Activated T-cell treated with anti-CD3 and anti-CD28 coated beads for 24 hours (primary cell): ENCODE results near the gene FOXA1.

ENCODE experiments used
- DNase-seq: peaks from one replicate; pipeline ENCODE4 v3.0.0-alpha.2; 2020; ENCODE audit warnings: low read depth

FOXA1 gene

GRCh38 chr14:37594971-37595808, at the start of gene FOXA1, which contains the start of gene TTC6:
Gene FOXA1, minus strand, starts transcription at chr14:37595249. Its CDS starts 277 bp downstream, at chr14:37594972.
Gene TTC6, plus strand, starts transcription at chr14:37595629. Its CDS starts 26,436 bp downstream, at chr14:37622065.
- no peak for DNase-seq

GRCh38 chr14:37643701-37644100, 48.7 kb upstream of the FOXA1 start:
- DNase-seq = no peak

- no peak for DNase-seq
Measured at GRCh38 chr14:37642125-37642524, 47.1 kb upstream of the FOXA1 start.

- DNase-seq = no peak
Measured at GRCh38 chr14:37641117-37641516, 46.1 kb upstream of the FOXA1 start.

- DNase-seq = no peak
Measured at GRCh38 chr14:37638599-37638998, 43.5 kb upstream of the FOXA1 start.

- DNase-seq = no peak
Measured at GRCh38 chr14:37637341-37637740, 42.3 kb upstream of the FOXA1 start.

GRCh38 chr14:37625597-37626595, 30.8 kb upstream of the FOXA1 start:
- no peak for DNase-seq

- DNase-seq = no peak
Measured at GRCh38 chr14:37623971-37624370, 28.9 kb upstream of the FOXA1 start.

- no peak for DNase-seq
Measured at GRCh38 chr14:37623426-37623951, 28.4 kb upstream of the FOXA1 start.

GRCh38 chr14:37622231-37622923, 27.3 kb upstream of the FOXA1 start:
- no peak for DNase-seq

GRCh38 chr14:37620856-37621255, 25.8 kb upstream of the FOXA1 start:
- no peak for DNase-seq

GRCh38 chr14:37618498-37619028, 23.5 kb upstream of the FOXA1 start:
- no peak for DNase-seq

GRCh38 chr14:37617864-37618365, 22.9 kb upstream of the FOXA1 start:
- DNase-seq = no peak

GRCh38 chr14:37616853-37617252, 21.8 kb upstream of the FOXA1 start:
- DNase-seq = no peak

GRCh38 chr14:37615582-37616289, 20.7 kb upstream of the FOXA1 start:
- DNase-seq = no peak

- no peak for DNase-seq
Measured at GRCh38 chr14:37610945-37611523, 16.0 kb upstream of the FOXA1 start.

GRCh38 chr14:37608649-37609048, 13.6 kb upstream of the FOXA1 start:
- DNase-seq = no peak

- no peak for DNase-seq
Measured at GRCh38 chr14:37606678-37607077, 11.6 kb upstream of the FOXA1 start.

- DNase-seq = no peak
Measured at GRCh38 chr14:37603688-37604251, 8.7 kb upstream of the FOXA1 start.
